ENCODE data around the gene OR52B6.
"Not testable (repeated sequence)": the region's sequence is repeated elsewhere in the genome, so short reads cannot be mapped to it uniquely, and the experiment has no call there.

Gene OR52B6

GRCh38 chr11:5596607-5597201, 16.0 kb downstream of the OR52B6 start, which contains the start of gene TRIM6:
Gene TRIM6, plus strand, starts transcription at chr11:5596637. Its CDS starts 261 bp downstream, at chr11:5596898.
- DNase-seq (ENCODE audit: low read depth) = no peak

GRCh38 chr11:5597953-5598352, 17.3 kb downstream of the OR52B6 start:
- no peak for DNase-seq (ENCODE audit: low read depth)

- DNase-seq (ENCODE audit: low read depth) = peak; percentile 38
Observed at GRCh38 chr11:5600374-5600851, 19.7 kb downstream of the OR52B6 start.

GRCh38 chr11:5602791-5603190, 22.1 kb downstream of the OR52B6 start:
- DNase-seq (ENCODE audit: low read depth) = not testable (repeated sequence)

GRCh38 chr11:5603326-5603725, 22.6 kb downstream of the OR52B6 start:
- no peak for DNase-seq (ENCODE audit: low read depth)

GRCh38 chr11:5604896-5605295, 24.2 kb downstream of the OR52B6 start:
- DNase-seq (ENCODE audit: low read depth) = no peak

GRCh38 chr11:5605849-5606248, 25.2 kb downstream of the OR52B6 start:
- no peak for DNase-seq (ENCODE audit: low read depth)

GRCh38 chr11:5608808-5609207, 28.1 kb downstream of the OR52B6 start:
- no peak for DNase-seq (ENCODE audit: low read depth)

GRCh38 chr11:5610446-5610845, 29.8 kb downstream of the OR52B6 start:
- no peak for DNase-seq (ENCODE audit: low read depth)

- no peak for DNase-seq (ENCODE audit: low read depth)
Observed at GRCh38 chr11:5611627-5612026, 30.9 kb downstream of the OR52B6 start.

GRCh38 chr11:5618807-5619206, 38.1 kb downstream of the OR52B6 start:
- no peak for DNase-seq (ENCODE audit: low read depth)

GRCh38 chr11:5620651-5621521, 40.2 kb downstream of the OR52B6 start:
- no peak for DNase-seq (ENCODE audit: low read depth)

GRCh38 chr11:5621580-5621979, 40.9 kb downstream of the OR52B6 start:
- DNase-seq (ENCODE audit: low read depth) = no peak

GRCh38 chr11:5622802-5623201, 42.1 kb downstream of the OR52B6 start:
- DNase-seq (ENCODE audit: low read depth) = no peak

- DNase-seq (ENCODE audit: low read depth) = peak; percentile 30
Observed at GRCh38 chr11:5624489-5625279, 44.0 kb downstream of the OR52B6 start, which contains the start of gene TRIM34. Gene TRIM34, plus strand, starts transcription at chr11:5625001. Its CDS starts 7,331 bp downstream, at chr11:5632332.

GRCh38 chr11:5625281-5625680, 44.6 kb downstream of the OR52B6 start:
- no peak for DNase-seq (ENCODE audit: low read depth)

GRCh38 chr11:5626196-5626595, 45.5 kb downstream of the OR52B6 start:
- DNase-seq (ENCODE audit: low read depth) = no peak

GRCh38 chr11:5631417-5631816, 50.7 kb downstream of the OR52B6 start:
- DNase-seq (ENCODE audit: low read depth) = no peak

Measured in activated T-cell treated with anti-CD3 and anti-CD28 coated beads for 48 hours (primary cell).